ENCODE measurements around the gene LRP3.
"Not testable (repeated sequence)": the region's sequence is repeated elsewhere in the genome, so short reads cannot be mapped to it uniquely, and the experiment has no call there.

The LRP3 gene, protein sequence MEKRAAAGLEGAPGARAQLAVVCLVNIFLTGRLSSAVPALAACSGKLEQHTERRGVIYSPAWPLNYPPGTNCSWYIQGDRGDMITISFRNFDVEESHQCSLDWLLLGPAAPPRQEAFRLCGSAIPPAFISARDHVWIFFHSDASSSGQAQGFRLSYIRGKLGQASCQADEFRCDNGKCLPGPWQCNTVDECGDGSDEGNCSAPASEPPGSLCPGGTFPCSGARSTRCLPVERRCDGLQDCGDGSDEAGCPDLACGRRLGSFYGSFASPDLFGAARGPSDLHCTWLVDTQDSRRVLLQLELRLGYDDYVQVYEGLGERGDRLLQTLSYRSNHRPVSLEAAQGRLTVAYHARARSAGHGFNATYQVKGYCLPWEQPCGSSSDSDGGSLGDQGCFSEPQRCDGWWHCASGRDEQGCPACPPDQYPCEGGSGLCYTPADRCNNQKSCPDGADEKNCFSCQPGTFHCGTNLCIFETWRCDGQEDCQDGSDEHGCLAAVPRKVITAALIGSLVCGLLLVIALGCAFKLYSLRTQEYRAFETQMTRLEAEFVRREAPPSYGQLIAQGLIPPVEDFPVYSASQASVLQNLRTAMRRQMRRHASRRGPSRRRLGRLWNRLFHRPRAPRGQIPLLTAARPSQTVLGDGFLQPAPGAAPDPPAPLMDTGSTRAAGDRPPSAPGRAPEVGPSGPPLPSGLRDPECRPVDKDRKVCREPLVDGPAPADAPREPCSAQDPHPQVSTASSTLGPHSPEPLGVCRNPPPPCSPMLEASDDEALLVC

DNA sequence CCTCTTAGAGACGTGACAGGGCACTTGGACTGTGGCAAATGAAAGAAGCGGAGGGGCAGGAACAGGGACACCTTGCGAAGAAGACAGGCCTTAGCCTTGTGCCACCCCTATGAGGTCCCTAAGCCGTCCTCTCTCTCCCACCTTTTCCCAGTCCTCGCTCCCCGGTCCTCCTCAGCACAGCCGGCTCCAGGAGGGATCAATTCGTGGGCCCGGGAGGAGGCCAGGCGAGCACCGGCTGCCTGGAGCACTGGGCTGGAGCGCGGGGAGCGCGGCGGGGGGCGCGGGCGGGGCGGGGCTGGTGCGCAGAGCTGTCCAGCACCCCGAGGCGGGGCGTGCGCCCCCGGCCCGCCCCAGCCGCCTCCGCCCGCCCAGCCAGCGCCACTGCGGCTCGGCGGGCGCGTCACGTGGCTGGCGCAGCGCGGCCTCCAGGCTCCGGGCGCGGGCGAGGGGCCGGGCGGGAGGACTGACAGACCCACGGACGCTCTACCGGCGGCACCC lies at the start of gene LRP3:
Gene LRP3 (plus strand): TSS at position 466 of the 498 bp plus-strand sequence. CDS start 456 bp downstream, outside the sequence.
- H3K9me3 Mint-ChIP-seq: no peaks in the 10 kb centered on the region
- no peak for ATAC-seq (ENCODE audit: low read depth)

DNA sequence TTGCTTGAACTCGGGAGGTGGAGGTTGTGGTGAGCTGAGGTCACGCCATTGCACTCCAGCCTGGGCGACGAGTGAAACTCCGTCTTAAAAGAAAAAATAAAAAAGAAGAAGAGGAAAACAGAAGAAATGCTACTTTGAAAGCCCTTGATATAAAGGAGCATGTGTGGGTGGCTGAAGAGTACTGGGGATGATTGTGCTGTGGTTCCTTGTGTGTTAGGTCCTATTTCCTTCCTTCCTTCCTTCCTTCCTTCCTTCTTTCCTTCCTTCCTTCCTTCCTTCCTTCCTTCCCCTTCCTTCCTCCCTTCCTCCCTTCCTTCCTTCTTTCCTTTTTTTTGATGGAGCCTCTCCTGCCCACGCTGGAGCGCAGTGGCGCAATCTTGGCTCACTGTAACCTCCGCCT lies 47.9 kb upstream of the LRP3 start:
- peaks cover 4% of the 10 kb centered on the region for H3K4me1 Mint-ChIP-seq
- ATAC-seq (ENCODE audit: low read depth) (no peak), DNase-seq (ENCODE audit: low spot score in 2 of 2) (no peak)
- no peaks in the 10 kb centered on the region for H3K36me3 Mint-ChIP-seq
- H3K27ac Mint-ChIP-seq: no peak overlapping the region
- H3K9me3 Mint-ChIP-seq: no peaks in the 10 kb centered on the region
- H3K27me3 Mint-ChIP-seq: peaks cover 13% of the 10 kb centered on the region
- H3K4me3 Mint-ChIP-seq: no peak overlapping the region

More for the DNA sequence above, at the start of gene LRP3:
- Mint-ChIP-seq H3K27me3 (peaks cover 18% of the 10 kb centered on the region), H3K4me1 (peaks cover 9% of the 10 kb centered on the region), H3K36me3 (no peaks in the 10 kb centered on the region), H3K4me3 (peak within 1 kb of the TSS; percentile 50), H3K27ac (no peak within 1 kb of the TSS)
- DNase-seq (ENCODE audit: low spot score in 2 of 2): no peak

DNA sequence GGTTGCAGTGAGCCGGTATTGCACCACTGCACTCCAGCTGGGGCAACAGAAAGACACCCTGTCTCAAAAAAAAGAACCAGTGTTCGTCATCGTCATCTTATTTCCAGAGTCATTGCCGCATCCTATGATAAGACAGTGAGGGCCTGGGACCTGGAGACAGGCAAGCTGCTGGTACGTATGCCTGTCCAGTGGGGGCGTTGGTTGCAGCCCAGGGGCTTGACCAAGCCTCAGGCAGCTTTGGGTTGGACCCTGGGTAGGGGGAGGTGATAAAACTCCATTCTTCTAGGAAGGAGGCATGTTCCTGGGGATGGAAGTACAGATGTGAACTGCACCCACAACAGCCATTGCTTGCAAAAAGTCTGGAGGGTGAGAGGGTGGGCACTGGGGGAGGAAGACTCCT lies 46.6 kb upstream of the LRP3 start:
- Mint-ChIP-seq H3K27ac (no peak overlapping the region), H3K27me3 (peaks cover 7% of the 10 kb centered on the region), H3K9me3 (no peaks in the 10 kb centered on the region), H3K4me3 (no peak overlapping the region), H3K36me3 (no peaks in the 10 kb centered on the region), H3K4me1 (peaks cover 4% of the 10 kb centered on the region)
- no peak for ATAC-seq (ENCODE audit: low read depth)
- DNase-seq (ENCODE audit: low spot score in 2 of 2): no peak

DNA sequence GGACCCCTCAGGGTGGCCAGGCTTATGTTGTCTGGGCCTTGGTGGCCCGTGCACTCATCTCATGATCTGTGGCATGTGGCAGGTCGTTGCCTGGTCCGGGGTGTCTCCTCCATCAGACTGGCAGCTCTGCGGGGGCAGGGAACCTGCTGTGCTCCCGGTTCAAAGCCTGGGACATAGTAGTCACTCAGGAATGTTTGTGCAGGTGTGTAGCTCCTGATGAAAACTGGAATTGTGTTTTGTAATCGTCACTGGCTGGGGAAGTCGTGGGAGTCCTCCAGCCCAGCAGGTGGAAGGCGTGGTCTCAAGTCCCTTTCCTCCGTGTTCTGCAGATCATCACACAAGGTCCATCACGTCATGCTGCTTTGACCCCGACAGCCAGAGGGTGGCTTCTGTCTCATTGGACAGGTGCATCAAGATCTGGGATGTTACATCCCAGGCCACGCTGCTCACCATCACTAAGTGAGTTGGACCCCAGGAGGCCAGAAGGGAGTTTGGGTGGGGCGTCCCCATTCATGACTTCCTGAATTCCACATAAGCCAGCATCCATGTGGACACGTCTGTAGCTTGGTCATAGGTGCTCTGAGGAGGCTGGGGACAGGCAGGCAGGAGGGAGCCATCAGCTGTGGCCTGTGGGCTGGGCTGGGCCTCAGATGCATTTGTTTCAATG lies 43.1 kb upstream of the LRP3 start:
- no peaks in the 10 kb centered on the region for H3K36me3 Mint-ChIP-seq
- H3K27me3 Mint-ChIP-seq: peaks cover 7% of the 10 kb centered on the region
- no peak overlapping the region for H3K27ac Mint-ChIP-seq
- no peaks in the 10 kb centered on the region for H3K4me1 Mint-ChIP-seq
- no peaks in the 10 kb centered on the region for H3K9me3 Mint-ChIP-seq
- H3K4me3 Mint-ChIP-seq: no peak overlapping the region
- ATAC-seq (ENCODE audit: low read depth) (no peak), DNase-seq (ENCODE audit: low spot score in 2 of 2) (no peak)

DNA sequence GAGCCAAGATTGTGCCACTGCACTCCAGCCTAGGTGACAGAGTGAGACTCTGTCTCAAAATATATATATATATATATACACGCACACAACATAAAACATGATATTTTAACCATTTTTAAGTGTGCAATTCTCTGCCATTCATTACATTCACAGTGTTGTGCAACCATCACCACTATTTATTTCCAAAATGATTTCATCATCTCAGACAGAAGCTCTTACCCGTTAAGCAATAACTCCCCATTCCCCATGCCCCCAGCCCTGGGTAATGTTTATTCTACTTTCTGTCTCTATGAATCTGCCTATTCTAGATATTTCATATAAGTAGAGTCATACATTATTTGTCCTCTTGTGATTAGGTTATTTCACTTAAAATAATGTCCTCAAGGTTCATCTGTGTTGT lies 42.0 kb upstream of the LRP3 start:
- Mint-ChIP-seq H3K27me3 (peaks cover 7% of the 10 kb centered on the region), H3K4me3 (no peak overlapping the region), H3K4me1 (no peaks in the 10 kb centered on the region), H3K9me3 (no peaks in the 10 kb centered on the region), H3K27ac (no peak overlapping the region), H3K36me3 (no peaks in the 10 kb centered on the region)
- no peak for ATAC-seq (ENCODE audit: low read depth)
- no peak for DNase-seq (ENCODE audit: low spot score in 2 of 2)

DNA sequence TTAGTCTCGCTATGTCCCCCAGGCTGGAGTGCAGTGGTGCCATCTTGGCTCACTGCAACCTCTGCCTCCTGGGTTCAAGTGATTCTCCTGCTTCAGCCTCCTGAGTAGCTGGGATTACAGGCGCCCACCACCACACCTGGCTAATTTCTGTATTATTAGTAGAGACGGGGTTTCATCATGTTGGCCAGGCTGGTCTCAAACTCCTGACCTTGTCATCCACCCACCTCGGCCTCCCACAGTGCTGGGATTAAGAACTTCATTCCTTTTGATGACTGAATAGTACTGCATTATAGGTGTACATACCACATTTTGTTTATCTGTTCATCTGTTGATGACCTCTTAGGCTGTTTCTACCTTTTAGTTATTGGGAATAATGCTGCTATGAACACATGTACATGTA lies 41.5 kb upstream of the LRP3 start:
- H3K36me3 Mint-ChIP-seq; DNase-seq (ENCODE audit: low spot score in 2 of 2); H3K4me3 Mint-ChIP-seq; H3K27me3 Mint-ChIP-seq; H3K9me3 Mint-ChIP-seq; ATAC-seq (ENCODE audit: low read depth); H3K4me1 Mint-ChIP-seq; H3K27ac Mint-ChIP-seq: not testable (repeated sequence)

DNA sequence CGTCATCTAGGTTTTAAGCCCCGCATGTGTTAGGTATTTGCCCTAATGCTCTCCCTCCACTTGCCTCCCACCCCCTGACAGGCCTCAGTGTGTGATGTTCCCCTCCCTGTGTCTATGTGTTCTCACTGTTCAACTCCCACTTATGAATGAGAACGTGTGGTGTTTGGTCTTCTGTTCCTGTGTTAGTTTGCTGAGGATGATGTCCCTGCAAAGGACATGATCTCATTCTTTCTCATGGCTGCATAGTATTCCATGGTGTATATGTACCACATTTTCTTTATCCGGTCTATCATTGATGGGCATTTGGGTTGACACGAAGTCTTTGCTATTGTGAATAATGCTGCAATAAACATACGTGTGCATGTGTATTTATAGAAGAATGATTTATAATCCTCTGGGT lies 39.8 kb upstream of the LRP3 start:
- H3K9me3 Mint-ChIP-seq; H3K36me3 Mint-ChIP-seq; H3K27me3 Mint-ChIP-seq; H3K4me3 Mint-ChIP-seq; H3K27ac Mint-ChIP-seq; H3K4me1 Mint-ChIP-seq; ATAC-seq (ENCODE audit: low read depth); DNase-seq (ENCODE audit: low spot score in 2 of 2): not testable (repeated sequence)

DNA sequence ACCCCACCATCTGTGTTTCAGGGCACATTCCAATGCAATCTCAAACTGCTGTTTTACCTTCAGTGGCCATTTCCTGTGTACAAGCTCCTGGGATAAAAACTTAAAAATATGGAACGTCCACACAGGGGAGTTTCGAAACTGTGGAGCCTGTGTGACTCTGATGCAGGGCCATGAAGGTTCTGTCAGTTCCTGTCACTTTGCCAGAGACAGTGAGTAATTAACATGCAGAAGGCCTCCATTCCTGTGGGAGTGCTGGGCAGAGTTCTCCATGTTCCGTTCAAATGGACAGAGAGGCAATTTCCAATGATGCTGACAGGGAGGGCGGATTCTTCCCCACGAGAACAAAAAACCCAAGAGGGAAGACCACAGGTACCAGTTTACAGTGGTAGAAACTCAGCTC lies 37.8 kb upstream of the LRP3 start:
- no peaks in the 10 kb centered on the region for H3K9me3 Mint-ChIP-seq
- peaks cover 5% of the 10 kb centered on the region for H3K27me3 Mint-ChIP-seq
- DNase-seq (ENCODE audit: low spot score in 2 of 2) (no peak), ATAC-seq (ENCODE audit: low read depth) (no peak)
- peaks cover 3% of the 10 kb centered on the region for H3K36me3 Mint-ChIP-seq
- H3K27ac Mint-ChIP-seq: no peak overlapping the region
- H3K4me3 Mint-ChIP-seq: no peak overlapping the region
- H3K4me1 Mint-ChIP-seq: peaks cover 4% of the 10 kb centered on the region

DNA sequence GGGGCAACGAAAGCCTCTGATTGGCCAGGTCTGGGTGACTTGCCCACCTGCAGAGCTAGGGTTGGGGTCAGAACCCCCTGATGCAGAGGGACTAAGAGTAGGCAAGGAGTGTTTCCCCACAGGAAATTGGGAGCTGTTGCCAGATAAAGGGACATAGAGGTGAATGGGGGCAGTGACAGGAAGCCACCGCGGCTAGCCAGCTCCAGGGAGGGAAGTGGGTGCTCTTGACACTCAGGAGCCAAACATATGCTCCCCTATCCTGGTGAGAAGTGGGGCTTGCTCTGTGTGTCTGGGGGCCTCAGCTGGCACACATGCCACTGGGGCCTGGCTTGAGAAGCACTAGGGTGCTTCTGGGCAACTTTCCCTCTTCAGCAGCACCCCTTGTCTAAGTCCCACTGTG lies 36.2 kb upstream of the LRP3 start:
- Mint-ChIP-seq H3K36me3 (peaks cover 3% of the 10 kb centered on the region), H3K9me3 (no peaks in the 10 kb centered on the region), H3K27me3 (peaks cover 5% of the 10 kb centered on the region), H3K27ac (no peak overlapping the region), H3K4me3 (no peak overlapping the region), H3K4me1 (peaks cover 4% of the 10 kb centered on the region)
- no peak for ATAC-seq (ENCODE audit: low read depth)
- DNase-seq (ENCODE audit: low spot score in 2 of 2): no peak

DNA sequence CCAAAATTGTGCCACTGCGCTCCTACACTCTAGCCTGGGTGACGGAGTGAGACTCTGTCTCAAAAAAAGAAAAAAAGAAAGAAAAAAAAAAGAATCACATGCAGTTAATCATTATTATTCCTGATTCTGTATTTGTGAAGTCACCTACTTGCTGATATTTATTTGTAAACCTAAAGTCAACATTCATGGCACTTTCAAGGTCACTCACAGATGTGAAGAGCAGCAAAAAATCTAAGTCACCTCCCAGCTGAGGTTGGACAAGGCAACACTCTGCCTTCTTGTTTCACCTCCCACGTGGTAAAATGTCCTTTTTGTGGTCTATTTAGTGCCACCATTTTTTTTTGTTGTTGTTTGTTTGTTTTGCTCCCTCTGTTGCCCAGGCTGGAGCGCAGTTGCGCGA lies 35.8 kb upstream of the LRP3 start:
- no peak for ATAC-seq (ENCODE audit: low read depth)
- DNase-seq (ENCODE audit: low spot score in 2 of 2): no peak
- H3K27me3 Mint-ChIP-seq: peaks cover 5% of the 10 kb centered on the region
- no peak overlapping the region for H3K4me3 Mint-ChIP-seq
- no peaks in the 10 kb centered on the region for H3K9me3 Mint-ChIP-seq
- peaks cover 4% of the 10 kb centered on the region for H3K4me1 Mint-ChIP-seq
- H3K27ac Mint-ChIP-seq: no peak overlapping the region
- peaks cover 3% of the 10 kb centered on the region for H3K36me3 Mint-ChIP-seq

DNA sequence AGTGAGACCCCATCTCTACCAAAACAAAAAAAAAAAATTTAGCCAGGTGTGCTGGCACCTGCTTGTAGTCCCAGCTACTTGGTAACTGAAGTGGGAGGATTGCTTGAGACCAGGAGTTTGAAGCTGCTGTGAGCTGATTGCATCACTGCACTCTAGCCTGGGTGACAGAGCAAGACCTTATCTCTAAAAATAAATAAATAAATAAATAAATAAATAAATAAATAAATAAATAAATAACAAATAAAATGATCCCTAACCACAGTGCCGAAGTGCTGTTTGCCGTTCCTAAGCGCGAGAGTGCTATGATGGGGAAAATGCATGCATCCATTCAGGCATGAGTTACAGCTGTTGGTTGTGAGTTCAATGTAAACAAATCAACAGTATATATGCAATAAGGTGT lies 35.0 kb upstream of the LRP3 start:
- no peak for ATAC-seq (ENCODE audit: low read depth)
- Mint-ChIP-seq H3K36me3 (peaks cover 5% of the 10 kb centered on the region), H3K4me1 (peaks cover 4% of the 10 kb centered on the region), H3K27ac (no peak overlapping the region), H3K4me3 (no peak overlapping the region), H3K27me3 (peaks cover 5% of the 10 kb centered on the region), H3K9me3 (no peaks in the 10 kb centered on the region)
- DNase-seq (ENCODE audit: low spot score in 2 of 2): no peak

DNA sequence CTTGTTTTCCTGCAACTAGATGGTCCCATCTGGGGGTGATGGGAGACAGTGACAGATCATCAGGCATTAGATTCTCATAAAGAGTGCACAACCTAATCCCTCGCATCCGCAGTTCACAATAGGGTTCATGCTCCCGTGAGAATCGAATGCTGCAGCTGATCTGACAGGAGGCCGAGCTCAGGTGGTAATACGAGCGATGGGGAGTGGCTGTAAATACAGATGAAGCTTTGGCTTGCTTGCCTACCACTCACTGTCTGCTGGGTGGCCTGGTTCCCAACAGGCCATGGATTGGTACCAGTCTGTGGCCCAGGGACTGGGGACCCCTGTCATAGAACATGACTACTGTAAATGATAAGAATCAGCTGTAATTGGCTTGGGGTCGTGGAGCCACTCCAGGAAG lies 34.2 kb upstream of the LRP3 start:
- H3K9me3 Mint-ChIP-seq: no peaks in the 10 kb centered on the region
- peaks cover 2% of the 10 kb centered on the region for H3K27me3 Mint-ChIP-seq
- H3K4me3 Mint-ChIP-seq: no peak overlapping the region
- DNase-seq (ENCODE audit: low spot score in 2 of 2) (no peak), ATAC-seq (ENCODE audit: low read depth) (no peak)
- peaks cover 9% of the 10 kb centered on the region for H3K36me3 Mint-ChIP-seq
- peaks cover 5% of the 10 kb centered on the region for H3K4me1 Mint-ChIP-seq
- H3K27ac Mint-ChIP-seq: no peak overlapping the region

DNA sequence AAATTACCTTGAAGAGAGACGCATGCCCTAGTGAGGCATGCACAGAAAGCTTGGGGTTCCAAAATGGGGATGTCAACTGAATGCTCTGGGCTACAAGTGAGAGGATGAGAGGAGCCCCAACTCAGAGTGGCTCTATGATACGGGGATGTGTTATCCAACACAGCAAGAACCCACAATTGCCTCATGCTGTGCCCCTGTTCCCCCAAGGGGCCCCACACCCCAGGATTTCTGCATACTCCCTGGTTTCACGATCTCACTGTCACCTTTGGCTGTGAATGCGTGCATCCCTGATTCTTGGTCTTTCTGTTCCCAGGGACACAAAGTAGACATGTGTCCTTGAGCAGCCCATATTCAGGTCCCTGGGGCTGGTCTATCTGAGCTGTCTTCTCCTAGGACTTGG lies 32.9 kb upstream of the LRP3 start:
- ATAC-seq (ENCODE audit: low read depth): no peak
- Mint-ChIP-seq H3K27me3 (no peaks in the 10 kb centered on the region), H3K4me3 (no peak overlapping the region)

DNA sequence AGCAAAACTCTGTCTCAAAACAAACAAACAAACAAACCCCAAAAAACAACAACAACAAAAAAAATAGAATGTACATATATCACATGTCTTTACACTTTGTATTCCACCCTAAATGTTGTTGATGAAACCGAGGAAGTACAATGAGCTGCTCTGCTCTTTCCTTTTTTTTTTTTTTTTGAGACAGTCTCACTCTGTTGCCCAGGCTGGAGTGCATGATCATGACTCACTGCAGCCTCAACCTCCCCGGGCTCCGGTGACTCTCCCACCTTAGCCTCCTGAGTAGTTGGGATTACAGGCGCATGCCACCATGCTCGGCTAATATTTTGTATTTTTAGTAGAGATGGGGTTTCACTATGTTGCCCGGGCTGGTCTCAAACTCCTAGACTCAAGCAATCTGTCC lies 30.6 kb upstream of the LRP3 start:
- Mint-ChIP-seq H3K36me3 (peaks cover 18% of the 10 kb centered on the region), H3K27ac (no peak overlapping the region), H3K9me3 (peaks cover 8% of the 10 kb centered on the region), H3K4me1 (peaks cover 6% of the 10 kb centered on the region), H3K27me3 (no peaks in the 10 kb centered on the region), H3K4me3 (no peak overlapping the region)
- no peak for ATAC-seq (ENCODE audit: low read depth)
- DNase-seq (ENCODE audit: low spot score in 2 of 2): no peak

More for the DNA sequence above, 32.9 kb upstream of the LRP3 start:
- Mint-ChIP-seq H3K9me3 (no peaks in the 10 kb centered on the region), H3K27ac (no peak overlapping the region), H3K4me1 (peaks cover 6% of the 10 kb centered on the region), H3K36me3 (peaks cover 9% of the 10 kb centered on the region)
- no peak for DNase-seq (ENCODE audit: low spot score in 2 of 2)
